Transverse colon (tissue), 4 donors: ENCODE data around the gene SH2B2.

ENCODE experiments used
- EP300 ChIP-seq: sonication (generic); formaldehyde crosslinking; IDR thresholded peaks from one replicate; pipeline ENCODE4 v1.6.1; 2017; ENCODE audit warnings: antibody characterized with exemption, low read depth
- POLR2A ChIP-seq: fragments of 450-650 bp; IDR thresholded peaks from one replicate; pipeline ENCODE4 v1.6.1; 2016; ENCODE audit warnings: antibody characterized with exemption, mild to moderate bottlenecking, moderate library complexity
- POLR2AphosphoS5 ChIP-seq, 3 donors: sonication (generic); formaldehyde crosslinking; IDR thresholded peaks; one replicate each; pipeline ENCODE4 v1.6.1; 2016; ENCODE audit warnings: antibody characterized with exemption in 3 of 3
- TF ChIP-seq, protein P1 (sequence below), 5 experiments: fragments of 200-600 bp in 3 of 5; fragments of 450-650 bp in 2 of 5; sonication (generic) in 3 of 5; IDR thresholded peaks; 1 replicate in 2 of 5; 2 replicates in 3 of 5; pipeline ENCODE4 v1.5.1; 2016 to 2017; ENCODE audit warnings: antibody characterized with exemption in 5 of 5, inconsistent platforms in 3 of 5, mild to moderate bottlenecking in 2 of 5, moderate library complexity in 1 of 5

DNA sequence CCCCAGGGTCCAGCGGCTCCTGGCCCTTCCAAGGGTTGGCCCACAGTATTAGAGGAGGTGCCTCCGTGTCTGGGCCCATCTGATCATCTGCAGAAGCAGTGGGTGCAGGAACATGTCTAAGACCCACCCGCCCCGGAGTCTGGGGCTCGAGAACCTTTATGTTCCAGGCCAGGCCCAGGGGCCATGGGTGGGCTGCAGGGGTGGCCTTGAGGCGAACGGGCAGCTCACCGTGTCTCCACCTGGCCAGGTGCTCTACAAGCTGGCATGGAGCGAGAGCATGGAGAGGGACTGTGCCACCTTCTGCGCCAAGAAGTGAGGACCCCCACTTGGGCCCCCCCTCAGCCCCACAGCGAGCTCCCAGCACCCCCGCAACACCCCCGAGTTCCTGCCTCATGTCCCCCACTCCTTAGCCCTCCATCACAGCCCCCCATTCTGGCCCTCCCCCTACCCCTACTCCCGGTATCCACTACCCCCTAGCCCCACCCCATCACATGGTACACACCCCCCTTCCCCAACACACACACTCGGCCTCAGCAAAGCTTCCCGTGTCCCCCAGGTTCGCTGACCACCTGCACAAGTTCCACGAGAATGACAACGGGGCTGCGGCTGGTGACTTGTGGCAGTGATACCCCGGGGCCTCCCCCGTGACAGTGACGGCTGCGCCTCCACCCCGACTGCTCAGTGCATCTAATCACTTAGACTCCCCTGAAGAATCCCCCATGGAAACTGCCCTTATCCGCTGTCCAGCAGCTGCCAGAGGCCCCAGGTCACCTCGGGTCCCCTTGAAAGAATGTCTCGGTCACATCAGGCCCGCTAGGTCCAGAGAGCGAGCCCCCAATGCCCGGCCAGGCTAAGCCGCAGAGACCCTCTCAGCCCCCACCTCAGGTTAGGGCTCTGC is 4.0 kb upstream of the SH2B2 start:
- TF ChIP-seq, protein P1, sequence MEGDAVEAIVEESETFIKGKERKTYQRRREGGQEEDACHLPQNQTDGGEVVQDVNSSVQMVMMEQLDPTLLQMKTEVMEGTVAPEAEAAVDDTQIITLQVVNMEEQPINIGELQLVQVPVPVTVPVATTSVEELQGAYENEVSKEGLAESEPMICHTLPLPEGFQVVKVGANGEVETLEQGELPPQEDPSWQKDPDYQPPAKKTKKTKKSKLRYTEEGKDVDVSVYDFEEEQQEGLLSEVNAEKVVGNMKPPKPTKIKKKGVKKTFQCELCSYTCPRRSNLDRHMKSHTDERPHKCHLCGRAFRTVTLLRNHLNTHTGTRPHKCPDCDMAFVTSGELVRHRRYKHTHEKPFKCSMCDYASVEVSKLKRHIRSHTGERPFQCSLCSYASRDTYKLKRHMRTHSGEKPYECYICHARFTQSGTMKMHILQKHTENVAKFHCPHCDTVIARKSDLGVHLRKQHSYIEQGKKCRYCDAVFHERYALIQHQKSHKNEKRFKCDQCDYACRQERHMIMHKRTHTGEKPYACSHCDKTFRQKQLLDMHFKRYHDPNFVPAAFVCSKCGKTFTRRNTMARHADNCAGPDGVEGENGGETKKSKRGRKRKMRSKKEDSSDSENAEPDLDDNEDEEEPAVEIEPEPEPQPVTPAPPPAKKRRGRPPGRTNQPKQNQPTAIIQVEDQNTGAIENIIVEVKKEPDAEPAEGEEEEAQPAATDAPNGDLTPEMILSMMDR (IDR thresholded peaks at IDR 0.05) = no peak
- TF ChIP-seq POLR2A (no peak), POLR2AphosphoS5 (IDR thresholded peaks at IDR 0.05) (no peak), EP300 (no peak)
